Astrocyte of the spinal cord (primary cell): ENCODE measurements around the gene UROS.

Experiments used
- DNase-seq: peaks from one replicate; pipeline ENCODE4 v3.0.0; 2011; ENCODE audit warnings: low read depth, low spot score
- H3K4me3 ChIP-seq: 2 replicates; pipeline ENCODE4 v1.5.1; 2011; ENCODE audit warnings: low read depth, mild to moderate bottlenecking, low read length, moderate library complexity
- CTCF ChIP-seq: IDR thresholded peaks from 2 replicates; pipeline ENCODE4 v1.5.1; 2012; ENCODE audit warnings: low read depth, mild to moderate bottlenecking, low read length, inconsistent platforms
- in situ Hi-C: cut with HindIII; loops from 2 replicates; pipeline ENCODE4 v1.10.0; 2017; ENCODE audit warnings: low sequenced_read_pairs

The UROS gene

GRCh38 chr10:125820701-125821100 lies 2.4 kb downstream of the UROS start:
- no peak for DNase-seq
- TF ChIP-seq CTCF = no peak
- no peak overlapping the region for H3K4me3 ChIP-seq
- in situ Hi-C loops = no loop called here

- in situ Hi-C loops = no loop called here
- H3K4me3 ChIP-seq = no peak overlapping the region
- no peak for TF ChIP-seq CTCF
- no peak for DNase-seq
Measured at GRCh38 chr10:125817337-125817946, 5.6 kb downstream of the UROS start.

GRCh38 chr10:125816548-125816947 lies 6.5 kb downstream of the UROS start:
- in situ Hi-C loops = no loop called here
- no peak for DNase-seq
- H3K4me3 ChIP-seq = no peak overlapping the region

GRCh38 chr10:125815764-125816163 lies 7.3 kb downstream of the UROS start:
- in situ Hi-C loops = no loop called here
- no peak for TF ChIP-seq CTCF
- DNase-seq = no peak
- no peak overlapping the region for H3K4me3 ChIP-seq

More at GRCh38 chr10:125816548-125816947, 6.5 kb downstream of the UROS start:
- no peak for TF ChIP-seq CTCF

GRCh38 chr10:125812128-125812750 lies 10.8 kb downstream of the UROS start:
- in situ Hi-C loops = no loop called here
- DNase-seq = peak; percentile 42
- no peak overlapping the region for H3K4me3 ChIP-seq
- no peak for TF ChIP-seq CTCF

GRCh38 chr10:125811251-125811650 lies 11.8 kb downstream of the UROS start:
- no peak overlapping the region for H3K4me3 ChIP-seq
- in situ Hi-C loops = no loop called here
- TF ChIP-seq CTCF = no peak
- no peak for DNase-seq

GRCh38 chr10:125808047-125808446 lies 15.0 kb downstream of the UROS start:
- no peak overlapping the region for H3K4me3 ChIP-seq
- TF ChIP-seq CTCF = no peak
- in situ Hi-C loops = no loop called here
- DNase-seq = no peak
